Right lobe of liver (tissue), 6 donors: ENCODE results near the gene TSPAN6. TPM values are rescaled to one million over a fixed set of nuclear protein-coding genes. Genes with fewer than 3 reads are reported as not detected.
A peak's percentile ranks its signal among the peaks of the same experiment; 100 is the strongest.

ENCODE experiments used
- ATAC-seq, 4 donors: fragments of 200-7000 bp; cut with Tn5 transposase; one replicate each; pipeline ENCODE4 v1.9.1; 2020; ENCODE audit warnings: mild to moderate bottlenecking in 4 of 4, moderate library complexity in 4 of 4
- DNase-seq, 3 donors: peaks; one replicate each; pipeline ENCODE4 v3.0.0-alpha.2; 2020
- H3K27ac ChIP-seq, 3 donors: fragments of 200-600 bp; one replicate each; pipeline ENCODE4 v1.8.0; 2022
- H3K27me3 ChIP-seq, 2 donors: fragments of 200-600 bp; one replicate each; pipeline ENCODE4 v1.8.0; 2022
- H3K36me3 ChIP-seq, 4 donors: fragments of 200-600 bp; sonication (generic) in 1 of 4; one replicate each; pipeline versions ENCODE4 v1.5.1 to v1.8.0; 2017 to 2022; ENCODE audit warnings: control low read depth in 1 of 4
- H3K4me1 ChIP-seq, 4 donors: fragments of 200-600 bp; sonication (generic) in 1 of 4; one replicate each; pipeline versions ENCODE4 v1.5.1 to v1.8.0; 2017 to 2022; ENCODE audit warnings: control low read depth in 1 of 4
- H3K4me3 ChIP-seq, 3 donors: fragments of 200-600 bp; one replicate each; pipeline ENCODE4 v1.8.0; 2022
- H3K9me3 ChIP-seq, 4 donors: fragments of 200-600 bp; sonication (generic) in 1 of 4; one replicate each; pipeline versions ENCODE4 v1.5.1 to v1.8.0; 2017 to 2022; ENCODE audit warnings: control low read depth in 1 of 4
- CTCF ChIP-seq, 4 donors: fragments of 200-600 bp in 3 of 4; fragments of 450-650 bp in 1 of 4; IDR thresholded peaks; one replicate each; pipeline versions ENCODE4 v1.5.1 to v1.8.0; 2016 to 2022; ENCODE audit warnings: antibody characterized with exemption in 4 of 4, mild to moderate bottlenecking in 2 of 4
- POLR2A ChIP-seq: fragments of 450-650 bp; IDR thresholded peaks from one replicate; pipeline ENCODE4 v1.6.1; 2017; ENCODE audit warnings: antibody characterized with exemption, mild to moderate bottlenecking
- WGBS: methylation state at CpG from one replicate; pipeline ENCODE4 v1.1.6; 2018; ENCODE audit warnings: low coverage, low lambda C conversion rate; ENCODE audit not compliant: insufficient coverage; ENCODE audit errors: missing lambda C conversion rate; 5-methylcytosine and 5-hydroxymethylcytosine counted together
- intact Hi-C, 2 donors: fragments of 100-400 bp; cut with DNase I; formaldehyde crosslinking; loops; one replicate each; pipeline versions ENCODE4 v1.11.2 to v1.14.1; 2022
- total RNA-seq, 6 experiments: library from RNA; depleted of rRNA in 2 of 6; stranded (reverse); fragments of >200 nt in 2 of 6; fragmentation: NEBNext Ultra II Directional in 3 of 6; extraction: Animal tissue kit (Norgen Biotek cat#: 25700) in 3 of 6; gene quantifications; one replicate each; pipeline versions ENCODE4 v1.1.0 to v1.2.4, GENCODE V29; 2016 to 2023
- donor health status: DM: no; HTN: yes; CAD: no.
- donor health status: DM: no; HTN: no; CAD: no.
- donor health status: DM: no; HTN: no; CAD: no.
- donor health status: DM: no; HTN: yes; CAD: no.
- donor health status: DM: no; HTN: yes; CAD: no.

Gene TSPAN6
- total RNA-seq, 6 experiments from 2014 or later: 35.6 to 50.2 (median 41.0) TPM

DNA sequence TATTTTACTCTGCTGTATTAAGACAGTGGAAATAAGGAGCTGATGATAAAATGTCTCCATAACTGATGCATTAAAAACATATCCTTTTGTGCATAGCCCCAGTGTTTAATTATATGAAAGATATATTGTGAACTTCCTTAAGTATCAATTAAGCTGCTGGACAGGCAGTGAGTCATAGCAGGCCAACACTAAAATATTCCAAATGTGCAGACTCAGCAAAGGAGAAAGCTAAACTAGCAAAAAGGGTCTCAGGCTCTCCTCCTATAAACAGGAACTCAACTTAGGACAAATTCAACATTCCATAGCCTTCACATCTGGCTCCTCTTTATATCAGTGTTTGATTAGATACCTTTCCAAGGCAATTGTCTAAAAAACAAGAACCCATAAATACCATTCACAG is 36.3 kb downstream of the TSPAN6 start:
- no peak for TF ChIP-seq POLR2A
- TF ChIP-seq CTCF (IDR thresholded peaks at IDR 0.05): no peak
- Histone ChIP-seq H3K36me3 (no peaks in the 10 kb centered on the region), H3K27me3 (no peaks in the 10 kb centered on the region), H3K27ac (no peak overlapping the region), H3K4me1 (no peaks in the 10 kb centered on the region), H3K4me3 (no peak overlapping the region), H3K9me3 (no peaks in the 10 kb centered on the region)
- intact Hi-C loops: no loop called here
- ATAC-seq (peak in 2 of 4 donors; percentile 40 to 52), DNase-seq (no peak)

DNA sequence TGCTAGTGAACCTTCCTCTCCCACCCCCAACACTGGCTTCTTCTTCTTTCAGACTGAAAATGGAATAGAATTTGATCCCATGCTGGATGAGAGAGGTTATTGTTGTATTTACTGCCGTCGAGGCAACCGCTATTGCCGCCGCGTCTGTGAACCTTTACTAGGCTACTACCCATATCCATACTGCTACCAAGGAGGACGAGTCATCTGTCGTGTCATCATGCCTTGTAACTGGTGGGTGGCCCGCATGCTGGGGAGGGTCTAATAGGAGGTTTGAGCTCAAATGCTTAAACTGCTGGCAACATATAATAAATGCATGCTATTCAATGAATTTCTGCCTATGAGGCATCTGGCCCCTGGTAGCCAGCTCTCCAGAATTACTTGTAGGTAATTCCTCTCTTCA is 37.1 kb downstream of the TSPAN6 start:
- 79% methylated on average over 9 of the region's 9 CpGs for WGBS
- Histone ChIP-seq H3K4me1 (no peaks in the 10 kb centered on the region), H3K9me3 (no peaks in the 10 kb centered on the region), H3K27me3 (no peaks in the 10 kb centered on the region), H3K4me3 (no peak overlapping the region), H3K36me3 (no peaks in the 10 kb centered on the region), H3K27ac (no peak overlapping the region)
- no peak for ATAC-seq
- TF ChIP-seq POLR2A: no peak
- no peak for TF ChIP-seq CTCF (IDR thresholded peaks at IDR 0.05)
- no peak for DNase-seq
- intact Hi-C loops: no loop called here

DNA sequence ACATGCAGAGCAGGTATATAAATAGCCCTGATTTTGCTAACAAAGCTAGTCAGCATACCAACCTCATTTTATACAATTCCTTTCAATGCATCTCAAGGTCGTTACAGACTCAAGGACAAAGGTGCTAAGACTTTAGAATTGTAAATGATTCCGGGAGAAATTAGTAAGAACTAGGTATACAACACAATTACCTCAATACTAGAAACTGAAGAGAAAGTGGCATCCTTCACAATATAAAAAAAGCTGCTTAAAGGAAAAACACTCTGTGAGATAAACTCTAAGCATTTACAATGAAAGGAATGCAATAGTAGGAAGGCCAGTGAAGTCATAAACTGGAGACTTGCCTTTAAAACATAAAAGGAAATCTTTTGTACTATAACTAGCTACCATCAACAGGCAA is 40.0 kb downstream of the TSPAN6 start:
- no peak overlapping the region for H3K27ac ChIP-seq
- TF ChIP-seq POLR2A: no peak
- TF ChIP-seq CTCF (IDR thresholded peaks at IDR 0.05): no peak
- no peak for DNase-seq
- no peak for ATAC-seq
- 28% methylated on average over 2 of the region's 2 CpGs for WGBS
- intact Hi-C loops: no loop called here
- H3K4me1 ChIP-seq: no peaks in the 10 kb centered on the region
- H3K4me3 ChIP-seq: no peak overlapping the region
- no peaks in the 10 kb centered on the region for H3K9me3 ChIP-seq
- no peaks in the 10 kb centered on the region for H3K27me3 ChIP-seq
- no peaks in the 10 kb centered on the region for H3K36me3 ChIP-seq

DNA sequence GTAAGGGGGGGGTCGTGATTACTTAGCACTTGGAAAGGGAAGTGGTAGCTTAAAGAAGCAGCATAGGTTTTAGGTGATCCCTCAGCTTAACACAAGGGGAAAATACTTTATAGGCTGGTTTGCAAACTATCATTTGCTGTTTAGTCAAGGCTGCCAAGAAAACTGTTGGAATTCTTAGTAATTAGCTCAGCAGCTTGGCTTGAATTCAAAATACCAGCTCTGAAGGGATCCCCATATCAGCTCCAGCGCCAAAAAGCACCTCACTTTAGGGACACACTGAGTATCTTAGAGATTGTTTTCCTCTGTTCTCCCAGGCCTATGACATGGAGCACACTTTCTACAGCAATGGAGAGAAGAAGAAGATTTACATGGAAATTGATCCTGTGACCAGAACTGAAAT is 43.0 kb downstream of the TSPAN6 start:
- 9% methylated on average over 2 of the region's 2 CpGs for WGBS
- no peak overlapping the region for H3K27ac ChIP-seq
- no peaks in the 10 kb centered on the region for H3K4me1 ChIP-seq
- intact Hi-C loops: no loop called here
- H3K27me3 ChIP-seq: no peaks in the 10 kb centered on the region
- H3K9me3 ChIP-seq: no peaks in the 10 kb centered on the region
- ATAC-seq (no peak), DNase-seq (no peak)
- no peak overlapping the region for H3K4me3 ChIP-seq
- no peak for TF ChIP-seq CTCF (IDR thresholded peaks at IDR 0.05)
- no peak for TF ChIP-seq POLR2A
- H3K36me3 ChIP-seq: no peaks in the 10 kb centered on the region

GRCh38 chrX:100593126-100593525 is 43.5 kb downstream of the TSPAN6 start:
- Histone ChIP-seq H3K4me3 (no peak overlapping the region), H3K27ac (no peak overlapping the region), H3K9me3 (no peaks in the 10 kb centered on the region), H3K27me3 (no peaks in the 10 kb centered on the region), H3K4me1 (no peaks in the 10 kb centered on the region), H3K36me3 (no peaks in the 10 kb centered on the region)
- no peak for DNase-seq
- TF ChIP-seq POLR2A (no peak), CTCF (IDR thresholded peaks at IDR 0.05) (no peak)
- WGBS: 45% methylated on average over 2 of the region's 2 CpGs
- no peak for ATAC-seq
- intact Hi-C loops: no loop called here
